ENCODE results near the gene GNG11. TPM values are rescaled to one million over a fixed set of nuclear protein-coding genes. Genes with fewer than 3 reads are reported as not detected.

GNG11 gene
- total RNA-seq, 1 donor from 2014 or later, result 43.6 TPM

- no peak for TF ChIP-seq CTCF (conservative IDR thresholded peaks at IDR 0.05; ENCODE audit: low read depth, low read length)
- DNase-seq (ENCODE audit: low read depth), result no peak
- peak overlapping the region; percentile 82 for H3K4me3 ChIP-seq (ENCODE audit: low read depth, low read length)
Measured at GRCh38 chr7:93923942-93924341, 2.4 kb downstream of the GNG11 start.

GRCh38 chr7:93926800-93927199, 5.3 kb downstream of the GNG11 start:
- no peak for TF ChIP-seq CTCF (conservative IDR thresholded peaks at IDR 0.05; ENCODE audit: low read depth, low read length)
- DNase-seq (ENCODE audit: low read depth), result no peak
- no peak overlapping the region for H3K4me3 ChIP-seq (ENCODE audit: low read depth, low read length)

- TF ChIP-seq CTCF (conservative IDR thresholded peaks at IDR 0.05; ENCODE audit: low read depth, low read length), result no peak
- no peak for DNase-seq (ENCODE audit: low read depth)
- no peak overlapping the region for H3K4me3 ChIP-seq (ENCODE audit: low read depth, low read length)
Measured at GRCh38 chr7:93927585-93927984, 6.0 kb downstream of the GNG11 start.

- no peak for TF ChIP-seq CTCF (conservative IDR thresholded peaks at IDR 0.05; ENCODE audit: low read depth, low read length)
- DNase-seq (ENCODE audit: low read depth), result no peak
- H3K4me3 ChIP-seq (ENCODE audit: low read depth, low read length), result no peak overlapping the region
Measured at GRCh38 chr7:93931655-93932054, 10.1 kb downstream of the GNG11 start.

- TF ChIP-seq CTCF (conservative IDR thresholded peaks at IDR 0.05; ENCODE audit: low read depth, low read length), result no peak
- DNase-seq (ENCODE audit: low read depth), result no peak
- H3K4me3 ChIP-seq (ENCODE audit: low read depth, low read length), result no peak overlapping the region
Measured at GRCh38 chr7:93933156-93933555, 11.6 kb downstream of the GNG11 start.

GRCh38 chr7:93935102-93935501, 13.6 kb downstream of the GNG11 start:
- no peak for TF ChIP-seq CTCF (conservative IDR thresholded peaks at IDR 0.05; ENCODE audit: low read depth, low read length)
- H3K4me3 ChIP-seq (ENCODE audit: low read depth, low read length), result no peak overlapping the region
- DNase-seq (ENCODE audit: low read depth), result no peak

- no peak for TF ChIP-seq CTCF (conservative IDR thresholded peaks at IDR 0.05; ENCODE audit: low read depth, low read length)
- DNase-seq (ENCODE audit: low read depth), result no peak
Measured at GRCh38 chr7:93937818-93938217, 16.3 kb downstream of the GNG11 start.

More at GRCh38 chr7:93937818-93938217, 16.3 kb downstream of the GNG11 start:
- no peak overlapping the region for H3K4me3 ChIP-seq (ENCODE audit: low read depth, low read length)
